Lung microvascular endothelial cell (primary cell): Measurements from ENCODE around the gene VEGFB. TPM values are rescaled to one million over a fixed set of nuclear protein-coding genes. Genes with fewer than 3 reads are reported as not detected.

Experiments used
- DNase-seq, 2 donors: peaks; one replicate each; pipeline versions ENCODE4 v3.0.0 to v3.0.0-alpha.2; 2010; ENCODE audit warnings: low read depth in 2 of 2
- total RNA-seq: library from RNA; depleted of rRNA; stranded (reverse); fragments of >200 nt; gene quantifications from 2 replicates; pipeline ENCODE4 v1.2.1, GENCODE V29; 2014

Gene VEGFB
- total RNA-seq, 1 donor from 2014 or later, result 22.4 TPM

DNA sequence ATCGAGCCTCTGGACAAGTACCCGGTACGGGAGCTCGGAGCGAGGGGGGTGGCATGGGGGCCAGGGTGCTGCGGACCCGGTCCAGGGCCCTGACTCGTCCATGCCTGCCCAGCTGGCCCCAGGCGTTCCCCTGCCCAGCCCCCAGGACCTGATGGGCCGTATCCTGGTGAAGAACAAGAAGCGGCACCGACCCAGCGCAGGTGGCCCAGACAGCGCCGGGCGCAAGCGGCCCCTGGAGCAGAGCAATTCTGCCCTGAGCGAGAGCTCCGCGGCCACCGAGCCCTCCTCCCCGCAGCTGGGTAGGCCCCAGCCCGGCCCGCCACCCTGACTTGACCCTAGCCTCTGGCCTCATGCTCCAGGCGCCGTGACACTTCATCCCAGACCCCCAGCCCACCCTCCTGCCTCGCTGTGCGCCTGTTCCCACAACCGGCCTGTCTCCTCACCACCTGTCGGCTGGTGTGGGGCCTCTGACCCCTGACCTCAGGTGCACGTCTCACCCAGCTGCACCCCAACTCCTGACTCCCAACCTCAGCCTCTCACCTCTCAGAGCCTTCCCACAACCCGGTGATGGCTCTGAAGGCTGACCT is 24.7 kb downstream of the VEGFB start:
- no peak for DNase-seq

DNA sequence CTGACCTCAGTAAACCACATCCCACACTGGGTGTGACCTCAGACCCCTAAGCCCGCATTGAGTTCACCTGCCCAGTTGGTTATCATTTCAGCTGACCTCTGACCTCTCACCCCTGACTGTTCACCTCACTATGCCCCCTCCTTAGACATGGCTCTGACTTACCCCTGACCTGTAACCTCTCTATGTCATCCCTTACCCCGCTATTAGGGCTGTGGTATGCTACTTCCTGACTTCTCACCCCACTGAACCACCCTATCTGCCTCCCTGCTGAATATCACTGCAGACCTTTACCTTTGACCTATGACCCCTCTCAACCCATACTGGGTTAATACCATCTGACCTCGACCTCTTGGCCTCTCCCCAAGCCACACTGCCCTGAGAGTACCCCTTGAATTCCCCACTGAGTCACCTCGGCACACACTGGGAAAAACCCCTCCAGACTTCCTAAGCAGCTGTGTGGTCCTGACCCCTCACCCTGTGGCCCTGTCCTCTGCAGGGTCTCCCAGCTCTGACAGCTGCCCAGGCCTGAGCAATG is 25.2 kb downstream of the VEGFB start:
- no peak for DNase-seq

DNA sequence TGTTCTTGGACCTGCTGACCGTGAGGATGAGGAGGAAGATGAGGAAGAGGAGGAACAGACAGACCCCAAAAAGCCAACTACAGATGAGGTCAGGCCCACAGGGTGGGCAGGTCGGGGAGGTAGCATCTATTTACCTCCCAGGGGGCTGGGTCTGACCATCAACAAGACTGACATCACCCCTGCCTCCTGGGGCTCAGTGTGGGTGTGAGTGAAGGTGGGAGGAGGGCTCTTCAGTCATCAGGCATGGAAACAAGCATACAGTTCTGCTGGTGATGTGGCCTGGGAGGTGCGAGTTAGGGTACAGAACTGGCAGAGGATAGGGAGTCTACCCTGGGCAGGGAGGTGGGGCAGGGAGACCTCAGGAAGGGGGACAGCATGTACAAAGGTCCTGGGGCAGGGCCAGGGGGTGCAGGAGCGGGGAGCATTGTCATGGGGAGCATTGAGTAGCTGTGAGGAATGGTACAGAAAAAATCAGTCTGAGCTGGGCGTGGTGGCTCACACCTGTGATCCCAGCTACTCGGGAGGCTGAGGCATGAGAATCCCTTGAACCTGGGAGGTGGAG is 25.8 kb downstream of the VEGFB start:
- no peak for DNase-seq

DNA sequence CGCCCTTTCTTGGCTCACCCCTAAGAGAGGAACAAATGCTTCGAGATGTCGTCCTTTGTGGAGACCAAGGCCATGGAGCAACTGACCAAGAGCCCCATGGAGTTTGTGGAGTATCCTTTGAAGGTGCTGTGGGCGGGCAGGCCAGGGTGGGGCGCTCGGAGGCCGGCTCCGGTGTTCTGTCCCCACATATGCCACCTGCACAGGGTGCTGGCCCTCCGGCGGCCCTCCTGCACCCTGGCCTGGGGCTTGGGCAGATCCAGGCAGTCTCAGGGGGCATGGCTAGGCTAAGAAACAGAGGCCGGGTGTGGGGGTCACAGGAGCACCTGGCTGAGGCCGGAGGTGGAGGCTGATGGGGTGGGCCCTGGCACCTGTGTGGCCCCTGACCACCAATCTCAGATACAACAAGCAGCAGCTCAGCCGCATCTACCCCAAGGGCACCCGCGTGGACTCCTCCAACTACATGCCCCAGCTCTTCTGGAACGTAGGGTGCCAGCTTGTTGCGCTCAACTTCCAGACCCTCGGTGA is 27.2 kb downstream of the VEGFB start:
- DNase-seq, result no peak

DNA sequence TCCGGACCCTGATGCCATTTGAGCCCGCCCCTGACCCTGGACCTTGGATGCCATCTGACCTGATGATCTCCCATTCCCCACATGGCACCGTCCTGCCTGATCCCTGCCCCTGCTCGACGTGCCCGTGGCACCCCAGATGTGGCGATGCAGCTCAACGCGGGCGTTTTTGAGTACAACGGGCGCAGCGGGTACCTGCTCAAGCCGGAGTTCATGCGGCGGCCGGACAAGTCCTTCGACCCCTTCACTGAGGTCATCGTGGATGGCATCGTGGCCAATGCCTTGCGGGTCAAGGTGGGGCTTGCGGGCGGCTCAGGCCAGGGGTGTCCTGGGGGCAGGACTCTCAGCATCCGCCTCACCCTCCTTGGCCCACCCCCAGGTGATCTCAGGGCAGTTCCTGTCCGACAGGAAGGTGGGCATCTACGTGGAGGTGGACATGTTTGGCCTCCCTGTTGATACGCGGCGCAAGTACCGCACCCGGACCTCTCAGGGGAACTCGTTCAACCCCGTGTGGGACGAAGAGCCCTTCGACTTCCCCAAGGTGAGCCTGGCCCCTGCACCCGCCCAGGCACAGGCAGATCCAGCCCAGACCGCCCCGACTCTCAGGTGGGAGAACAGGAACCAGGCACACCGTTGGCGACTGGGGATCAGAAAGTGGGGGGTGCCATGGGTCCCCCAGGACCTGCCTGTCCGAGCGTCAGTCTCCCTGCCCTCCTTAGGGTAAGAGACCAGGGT is 28.1 kb downstream of the VEGFB start:
- no peak for DNase-seq

DNA sequence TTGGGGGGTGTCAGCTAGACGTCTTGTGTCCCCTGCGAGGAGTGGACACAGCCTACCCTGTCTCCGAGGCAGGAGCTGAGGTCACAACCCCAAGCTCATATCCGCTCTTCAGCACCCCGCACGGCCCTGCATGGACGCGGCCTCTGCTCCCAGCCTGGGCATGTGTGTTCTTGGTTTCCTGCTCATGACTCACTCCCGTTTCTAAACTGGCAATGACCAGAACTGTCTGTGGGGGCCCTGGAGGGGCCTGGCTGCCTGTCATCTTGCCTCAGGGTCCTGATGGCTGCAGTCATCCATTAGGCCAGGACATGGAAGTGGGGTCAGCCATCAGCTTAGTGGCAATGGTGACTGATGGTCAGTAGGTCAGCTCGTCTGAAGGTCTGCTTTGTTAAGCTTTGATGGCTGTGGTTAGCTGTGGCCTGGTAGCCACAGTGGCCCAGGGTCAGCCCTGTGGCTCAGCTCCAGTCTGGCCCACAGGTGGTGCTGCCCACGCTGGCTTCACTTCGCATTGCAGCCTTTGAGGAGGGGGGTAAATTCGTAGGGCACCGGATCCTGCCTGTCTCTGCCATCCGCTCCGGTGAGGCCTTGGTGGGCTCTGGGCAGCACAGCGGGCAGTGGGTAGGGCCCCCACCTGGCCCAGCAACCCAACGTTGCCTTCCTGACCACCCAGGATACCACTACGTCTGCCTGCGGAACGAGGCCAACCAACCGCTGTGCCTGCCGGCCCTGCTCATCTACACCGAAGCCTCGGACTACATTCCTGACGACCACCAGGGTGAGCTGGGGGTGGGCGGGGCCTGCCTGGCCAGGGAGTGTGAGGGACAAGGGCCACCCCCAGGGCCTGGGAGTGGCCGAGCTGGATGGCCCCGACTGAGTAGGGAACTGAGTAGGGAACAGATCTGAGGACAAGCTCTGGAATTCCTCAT is 28.9 kb downstream of the VEGFB start:
- peak; percentile 76 to 92 for DNase-seq

DNA sequence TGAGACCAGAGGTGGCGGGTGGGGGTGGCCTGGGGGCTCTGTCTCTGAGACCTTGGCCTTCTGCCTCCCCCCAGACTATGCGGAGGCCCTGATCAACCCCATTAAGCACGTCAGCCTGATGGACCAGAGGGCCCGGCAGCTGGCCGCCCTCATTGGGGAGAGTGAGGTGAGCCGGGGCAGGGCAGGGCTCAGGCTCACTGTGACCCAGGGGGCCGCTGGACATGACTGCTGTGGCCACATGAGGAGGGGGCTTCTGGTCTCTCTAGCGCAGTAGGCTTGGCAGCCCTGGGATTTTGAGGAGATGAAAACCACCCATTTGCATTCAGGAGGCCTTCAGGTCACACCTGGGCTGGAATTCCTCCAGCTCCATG is 29.5 kb downstream of the VEGFB start:
- no peak for DNase-seq

DNA sequence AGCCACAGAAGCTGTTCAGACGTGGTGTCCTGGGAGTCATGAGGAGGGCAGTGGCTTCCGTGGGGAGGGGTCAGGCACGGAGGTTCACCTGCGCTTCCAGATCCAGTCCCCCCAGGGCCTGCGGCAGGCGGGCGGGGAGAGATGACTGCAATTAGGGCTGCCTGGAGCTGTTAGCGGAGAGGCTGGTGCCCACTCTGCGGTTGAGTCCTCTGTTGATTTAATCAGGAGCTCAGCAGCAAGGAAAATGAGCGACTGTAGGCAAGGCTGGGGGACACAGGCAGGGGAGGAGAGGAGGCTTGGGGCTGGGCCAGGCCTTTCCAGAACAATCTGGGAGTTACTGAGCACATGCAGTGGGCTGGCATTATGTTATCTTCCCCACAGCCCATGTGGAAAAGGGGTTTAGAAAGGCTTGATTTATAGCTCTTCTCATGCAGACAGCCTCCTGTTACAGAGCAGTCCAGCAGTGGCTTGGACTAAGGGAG is 30.0 kb downstream of the VEGFB start:
- DNase-seq, result no peak

DNA sequence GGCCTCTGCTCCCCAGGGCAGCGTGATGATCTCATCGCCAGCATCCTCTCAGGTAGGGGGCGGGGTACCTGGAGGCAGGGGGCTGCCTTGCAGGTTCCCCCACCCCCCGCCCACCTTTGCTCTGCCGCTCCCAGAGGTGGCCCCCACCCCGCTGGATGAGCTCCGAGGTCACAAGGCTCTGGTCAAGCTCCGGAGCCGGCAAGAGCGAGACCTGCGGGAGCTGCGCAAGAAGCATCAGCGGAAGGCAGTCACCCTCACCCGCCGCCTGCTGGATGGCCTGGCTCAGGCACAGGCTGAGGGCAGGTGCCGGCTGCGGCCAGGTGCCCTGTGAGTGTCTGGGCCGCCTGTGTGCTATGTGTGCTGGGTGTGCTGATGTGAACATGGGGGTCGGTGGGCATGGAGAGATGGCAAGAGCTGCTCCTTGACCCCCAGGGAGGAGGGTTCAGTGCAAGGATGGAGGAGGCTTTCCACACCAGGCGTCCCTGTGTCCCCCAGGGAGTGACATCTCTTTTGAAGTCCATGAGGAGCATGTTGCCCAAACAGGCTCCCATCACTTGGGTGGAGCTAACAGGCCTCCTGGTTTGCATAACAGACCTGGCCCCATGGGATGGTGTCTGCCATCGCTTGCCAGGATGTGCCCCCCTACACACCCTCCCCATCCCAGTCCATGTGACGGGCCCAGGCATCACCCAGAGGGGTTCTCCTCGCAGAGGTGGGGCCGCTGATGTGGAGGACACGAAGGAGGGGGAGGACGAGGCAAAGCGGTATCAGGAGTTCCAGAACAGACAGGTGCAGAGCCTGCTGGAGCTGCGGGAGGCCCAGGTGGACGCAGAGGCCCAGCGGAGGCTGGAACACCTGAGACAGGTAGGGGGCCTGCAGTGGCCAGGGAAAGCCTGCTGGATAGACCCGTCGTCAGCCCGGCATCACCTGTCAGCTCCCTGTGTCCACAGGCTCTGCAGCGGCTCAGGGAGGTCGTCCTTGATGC is 31.1 kb downstream of the VEGFB start:
- DNase-seq, result no peak

DNA sequence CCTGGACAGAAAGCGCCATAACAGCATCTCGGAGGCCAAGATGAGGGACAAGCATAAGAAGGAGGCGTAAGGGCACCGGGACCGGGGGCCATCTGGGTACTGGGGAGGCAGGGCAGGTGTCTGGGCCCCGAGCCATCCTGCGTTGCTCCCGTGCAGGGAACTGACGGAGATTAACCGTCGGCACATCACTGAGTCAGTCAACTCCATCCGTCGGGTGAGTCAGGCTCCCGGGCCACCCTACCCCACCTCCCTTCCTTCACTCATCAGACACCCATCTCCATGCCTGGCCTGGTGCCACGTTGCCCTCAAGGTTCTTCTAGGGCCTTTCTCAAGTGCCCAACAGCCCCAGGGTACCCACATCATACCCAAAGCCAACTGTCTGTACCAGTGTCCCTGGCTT is 32.0 kb downstream of the VEGFB start:
- DNase-seq, result peak in 1 of 2 donors; percentile 83

DNA sequence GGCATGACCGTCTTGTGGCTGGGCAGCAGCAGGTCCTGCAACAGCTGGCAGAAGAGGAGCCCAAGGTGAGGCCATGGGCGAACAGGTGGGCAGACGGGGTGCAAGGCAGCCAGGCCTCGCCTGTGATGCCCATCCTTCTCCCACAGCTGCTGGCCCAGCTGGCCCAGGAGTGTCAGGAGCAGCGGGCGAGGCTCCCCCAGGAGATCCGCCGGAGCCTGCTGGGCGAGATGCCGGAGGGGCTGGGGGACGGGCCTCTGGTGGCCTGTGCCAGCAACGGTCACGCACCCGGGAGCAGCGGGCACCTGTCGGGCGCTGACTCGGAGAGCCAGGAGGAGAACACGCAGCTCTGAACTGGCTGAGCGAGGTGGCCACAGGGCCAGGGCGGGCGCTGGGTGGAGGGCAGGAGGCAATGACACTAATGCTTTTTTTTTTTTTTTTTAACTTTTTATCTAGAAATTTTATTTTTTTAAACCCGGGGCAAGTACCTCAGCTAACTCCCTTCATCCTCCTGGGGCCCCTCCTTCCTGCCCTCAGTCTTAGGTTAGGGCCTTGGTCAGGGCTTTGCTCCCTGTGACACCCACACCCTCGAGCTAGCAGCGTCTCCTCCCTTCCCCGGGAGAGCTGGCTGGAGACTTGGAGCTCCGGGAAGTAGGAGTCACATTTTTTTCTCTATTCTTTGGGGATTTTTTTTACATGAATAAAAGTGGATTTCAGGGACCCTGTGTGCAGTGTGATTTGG is 33.0 kb downstream of the VEGFB start:
- peak in 1 of 2 donors; percentile 44 for DNase-seq

DNA sequence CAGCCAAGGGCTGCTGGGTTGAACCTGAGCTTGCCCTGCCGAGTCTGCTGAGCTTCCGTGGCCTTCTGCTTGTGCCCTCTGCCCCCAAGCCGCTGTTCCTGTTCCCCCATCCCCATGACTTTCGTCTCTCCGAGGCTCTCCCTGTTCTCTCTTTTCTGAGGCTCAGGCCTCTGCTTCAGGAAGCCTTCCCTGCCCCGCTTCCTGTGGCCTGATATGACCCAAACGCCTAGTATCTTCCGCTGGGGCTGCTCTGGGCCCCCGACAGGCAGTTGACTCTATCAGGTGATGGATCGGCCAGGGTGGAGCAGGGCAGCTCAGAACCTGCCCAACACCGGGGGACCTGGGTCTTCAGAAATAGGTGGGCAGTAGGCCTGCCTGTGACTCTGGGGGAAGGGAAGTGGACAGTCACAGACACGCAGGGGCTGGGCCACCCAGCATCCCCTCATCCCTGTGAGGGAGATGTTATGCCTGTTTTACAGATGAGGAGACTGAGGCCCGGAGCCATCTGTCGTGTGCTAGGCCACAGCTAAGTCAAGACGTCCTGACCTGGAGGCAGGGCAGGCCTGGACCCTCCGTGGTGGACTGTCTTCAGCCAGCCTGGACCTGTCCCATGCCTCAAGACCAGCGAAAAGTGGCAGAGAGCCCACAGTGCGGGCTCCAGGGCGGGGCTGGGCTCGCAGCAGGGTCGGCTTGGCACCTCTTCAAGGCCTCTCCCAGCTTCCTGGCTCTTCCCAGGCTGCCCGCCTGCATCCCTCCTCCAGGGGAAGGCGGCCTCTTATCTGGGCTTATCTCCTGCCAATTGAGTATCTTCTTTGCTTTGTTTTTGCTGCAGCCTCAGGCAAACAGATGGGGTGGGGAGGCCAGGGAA is 33.9 kb downstream of the VEGFB start:
- peak; percentile 27 to 63 for DNase-seq

DNA sequence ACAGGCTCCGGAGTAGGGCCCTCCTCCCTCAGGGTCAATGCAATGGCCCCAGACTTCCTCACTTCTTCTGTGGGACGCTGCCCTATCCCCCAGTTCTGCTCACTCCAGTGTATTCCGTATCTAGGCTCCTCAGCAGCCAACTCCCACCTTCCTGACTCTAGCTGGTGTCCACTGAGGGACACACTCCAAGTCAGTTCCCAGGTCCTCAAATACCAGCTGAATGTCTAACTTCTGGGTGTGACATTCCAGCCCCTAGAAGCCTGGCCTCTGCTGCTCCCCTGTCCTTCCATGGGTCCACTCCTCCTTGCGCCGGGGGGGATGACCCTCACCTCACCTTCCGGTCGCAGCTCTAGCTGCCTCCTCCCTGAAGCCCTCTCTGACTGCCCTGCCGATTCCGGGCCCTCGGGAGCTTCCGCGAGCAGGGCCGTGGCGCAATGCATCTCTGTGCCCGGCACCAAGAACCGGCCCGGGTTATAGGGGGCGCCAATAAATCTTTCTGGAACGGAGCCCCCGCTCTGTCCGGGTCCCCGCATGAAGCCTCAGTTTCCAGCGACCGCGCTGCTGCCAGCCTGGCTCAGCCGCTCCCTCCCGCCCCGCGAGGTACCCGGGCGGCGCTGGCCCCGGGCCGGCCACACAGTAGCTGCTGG is 34.6 kb downstream of the VEGFB start:
- peak; percentile 44 to 59 for DNase-seq

DNA sequence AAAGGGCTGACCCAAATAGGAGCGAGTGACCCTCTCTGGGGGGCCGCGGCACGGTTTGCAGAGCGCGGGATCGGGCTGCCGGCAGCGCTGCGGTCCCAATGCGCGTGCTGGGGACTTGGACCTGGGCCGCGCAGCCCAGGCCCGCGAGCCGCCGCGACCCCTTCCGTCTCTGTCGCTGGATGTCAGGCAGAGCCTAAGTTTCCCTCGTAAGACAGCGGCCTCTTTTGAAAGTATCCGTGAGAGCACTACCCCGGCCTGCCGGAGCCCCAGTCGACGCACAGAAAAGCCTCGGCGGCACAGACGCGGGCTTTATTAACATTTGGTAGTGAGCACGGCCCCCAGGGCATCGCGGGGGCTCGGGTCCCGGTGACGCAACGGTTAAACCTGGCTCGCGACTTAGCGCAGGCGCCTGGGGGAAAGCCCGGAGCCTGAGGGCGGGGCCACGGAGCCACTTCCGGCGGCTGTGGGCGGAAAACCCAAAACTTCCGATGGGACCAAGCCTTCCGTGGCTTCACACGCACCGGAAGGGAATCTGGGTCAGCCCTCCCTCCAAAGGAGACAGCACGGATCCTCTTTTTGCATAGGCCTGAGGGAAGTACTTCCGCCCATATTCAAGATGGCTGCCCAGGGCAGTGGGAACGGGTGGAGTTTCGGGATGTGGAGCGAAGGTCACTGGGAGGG is 35.3 kb downstream of the VEGFB start:
- DNase-seq, result peak; percentile 100

DNA sequence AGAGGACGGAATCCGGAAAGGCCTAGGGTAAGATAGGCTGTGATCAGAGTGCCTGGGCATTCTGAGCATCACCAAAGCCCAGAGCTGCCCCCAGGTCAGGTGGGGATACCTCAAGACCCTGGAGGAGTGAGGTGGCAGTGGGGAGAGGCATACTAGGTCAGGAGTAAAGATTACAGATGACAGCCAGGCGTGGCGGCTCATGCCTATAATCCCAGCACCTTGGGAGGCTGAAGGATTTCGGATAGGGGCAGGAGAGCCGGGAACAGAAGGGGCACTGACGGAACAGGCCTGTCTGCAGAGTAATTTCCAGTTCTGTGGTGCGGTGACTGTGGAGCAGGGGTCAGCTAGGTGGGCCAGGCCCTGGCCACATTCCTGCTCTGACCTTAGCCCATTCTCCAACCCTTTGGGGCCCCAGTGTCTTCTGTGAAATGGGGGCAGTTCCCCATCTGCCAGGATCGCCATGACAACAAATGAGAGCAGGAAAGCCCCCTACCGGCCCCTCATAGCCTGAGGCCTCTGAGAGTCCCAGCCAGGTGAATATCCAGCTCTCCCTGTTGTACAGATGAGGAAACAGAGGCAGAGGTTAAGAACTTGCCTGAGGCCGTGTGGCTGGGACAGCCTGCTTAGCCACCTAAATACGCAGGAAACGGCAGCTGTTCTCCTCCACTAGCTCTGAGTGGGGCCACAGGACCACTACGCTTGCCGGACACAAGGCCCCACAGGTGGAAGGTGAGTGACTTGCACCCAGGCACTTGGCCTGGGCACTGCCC is 40.8 kb downstream of the VEGFB start:
- DNase-seq, result no peak

DNA sequence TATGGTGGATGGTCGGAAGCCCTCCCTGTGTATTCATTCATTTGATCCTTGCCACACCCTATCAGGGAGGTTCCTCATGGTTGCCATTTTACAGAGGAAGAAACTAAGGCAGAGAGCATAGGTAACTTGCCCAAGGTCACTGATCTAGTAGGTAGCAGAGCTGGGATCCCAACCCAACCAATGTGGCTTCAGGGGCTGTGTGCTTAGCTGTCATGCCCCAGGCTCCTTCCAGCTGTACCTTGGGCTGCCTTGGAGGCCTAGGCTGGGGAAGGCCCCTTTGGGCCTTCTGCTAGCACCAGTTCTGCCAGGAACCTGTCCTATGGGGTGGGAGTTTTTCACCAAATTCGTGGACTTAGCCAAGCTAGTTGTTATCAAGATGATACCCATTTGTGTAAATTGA is 41.5 kb downstream of the VEGFB start:
- DNase-seq, result no peak
